A549 (cell line): ENCODE results near the gene TBC1D1. TPM values are rescaled to one million over a fixed set of nuclear protein-coding genes. Genes with fewer than 3 reads are reported as not detected.

Experiments used
- ATAC-seq, 2 experiments: fragments of 200-7000 bp in 1 of 2; fragments of >200 bp in 1 of 2; cut with Nextera tagmentation in 1 of 2; cut with Tn5 transposase in 1 of 2; 3 replicates each; pipeline versions ENCODE4 v1.8.0 to v1.9.1; 2018 to 2020; ENCODE audit warnings: mild to moderate bottlenecking in 1 of 2, moderate library complexity in 1 of 2
- CTCF ChIA-PET: fragments of 300-600 bp; sonication (Branson Sonifier 250); formaldehyde crosslinking; extraction: SDS; loops from one replicate; lab custom pipeline; 2021; ENCODE audit warnings: antibody characterized with exemption, inconsistent platforms; lab: Yijun Ruan, JAX
- POLR2A ChIA-PET: fragments of 350-600 bp; formaldehyde crosslinking; extraction: SDS; loops from one replicate; lab custom pipeline; 2021; ENCODE audit warnings: antibody characterized with exemption, inconsistent platforms; lab: Yijun Ruan, JAX
- DNase-seq, 2 experiments: peaks; one replicate each; pipeline versions ENCODE4 v3.0.0 to v3.0.0-alpha.2; 2011 to 2016; ENCODE audit warnings: low read depth in 1 of 2, low spot score in 1 of 2
- FAIRE-seq: peaks from 2 replicates; lab custom pipeline; 2011; peaks lifted over from hg19 to GRCh38; lab: Jason Lieb, UNC
- H3K27ac ChIP-seq, 2 experiments: fragments of >200 bp; sonication (Bioruptor Twin); formaldehyde crosslinking; 3 replicates each; pipeline ENCODE4 v1.5.1; 2016 to 2017
- H3K4me1 ChIP-seq: fragments of >200 bp; sonication (Bioruptor Twin); formaldehyde crosslinking; 3 replicates; pipeline ENCODE4 v1.6.1; 2016
- H3K4me2 ChIP-seq: fragments of >200 bp; sonication (Bioruptor Twin); formaldehyde crosslinking; 3 replicates; pipeline ENCODE4 v1.6.1; 2016
- H3K4me3 ChIP-seq: fragments of >200 bp; sonication (Bioruptor Twin); formaldehyde crosslinking; 3 replicates; pipeline ENCODE4 v1.5.1; 2016
- H3K9me3 ChIP-seq: fragments of >200 bp; sonication (Bioruptor Twin); formaldehyde crosslinking; 3 replicates; pipeline ENCODE4 v1.6.1; 2016
- ATOH8 ChIP-seq: fragments of 250-450 bp; sonication (Bioruptor Pico); IDR thresholded peaks from 2 replicates; pipeline ENCODE4 v1.5.0; 2020; ENCODE audit warnings: low read depth, mild to moderate bottlenecking, moderate library complexity
- BCL3 ChIP-seq: fragments of >200 bp; sonication (Bioruptor Twin); formaldehyde crosslinking; IDR thresholded peaks from 3 replicates; pipeline ENCODE4 v1.6.1; 2016
- CBX2 ChIP-seq: fragments of 200-600 bp; sonication (generic); IDR thresholded peaks from 2 replicates; pipeline ENCODE4 v1.6.1; 2016; ENCODE audit warnings: low read depth, mild to moderate bottlenecking, borderline replicate concordance
- CBX8 ChIP-seq: fragments of 200-600 bp; sonication (generic); IDR thresholded peaks from 2 replicates; pipeline ENCODE4 v1.6.1; 2016
- CHD4 ChIP-seq: fragments of 200-600 bp; sonication (generic); IDR thresholded peaks from 2 replicates; pipeline ENCODE4 v1.6.1; 2016; ENCODE audit warnings: antibody characterized with exemption, mild to moderate bottlenecking, borderline replicate concordance
- CTCF ChIP-seq: fragments of >200 bp; sonication (Bioruptor Twin); formaldehyde crosslinking; IDR thresholded peaks from 3 replicates; pipeline ENCODE4 v1.5.1; 2016
- EHF ChIP-seq: fragments of 250-450 bp; sonication (Bioruptor Pico); IDR thresholded peaks from 2 replicates; pipeline ENCODE4 v1.5.0; 2020; ENCODE audit warnings: mild to moderate bottlenecking
- ESRRA ChIP-seq: fragments of 150-350 bp; IDR thresholded peaks from 2 replicates; pipeline ENCODE4 v1.6.1; 2014; ENCODE audit warnings: mild to moderate bottlenecking, low read length, borderline replicate concordance
- GATA3 ChIP-seq: IDR thresholded peaks from 2 replicates; pipeline ENCODE4 v1.6.1; 2012; ENCODE audit warnings: borderline replicate concordance
- HES2 ChIP-seq: fragments of >200 bp; sonication (Bioruptor Twin); formaldehyde crosslinking; IDR thresholded peaks from 2 replicates; pipeline ENCODE4 v1.6.1; 2016
- HEYL ChIP-seq: fragments of 250-450 bp; sonication (Bioruptor Pico); IDR thresholded peaks from 2 replicates; pipeline ENCODE4 v1.8.0; 2021; ENCODE audit warnings: mild to moderate bottlenecking, moderate library complexity
- HOXA7 ChIP-seq: fragments of 250-450 bp; sonication (Bioruptor Pico); IDR thresholded peaks from 2 replicates; pipeline ENCODE4 v1.5.0; 2020; ENCODE audit warnings: mild to moderate bottlenecking, moderate library complexity
- KDM1A ChIP-seq: fragments of 200-600 bp; sonication (generic); IDR thresholded peaks from 2 replicates; pipeline ENCODE4 v1.6.1; 2016; ENCODE audit warnings: low read depth, mild to moderate bottlenecking
- MAFK ChIP-seq: fragments of 450-650 bp; IDR thresholded peaks from 2 replicates; pipeline ENCODE4 v1.6.1; 2014; ENCODE audit not compliant: partially characterized antibody
- MAZ ChIP-seq: fragments of 150-350 bp; IDR thresholded peaks from 2 replicates; pipeline ENCODE4 v1.6.1; 2014; ENCODE audit warnings: antibody characterized with exemption, low read depth, low read length, borderline replicate concordance
- NFE2L2 ChIP-seq: fragments of 150-350 bp; conservative IDR thresholded peaks from 2 replicates; pipeline ENCODE4 v1.6.1; 2014; ENCODE audit warnings: low read length
- NR3C1 ChIP-seq: fragments of >200 bp; sonication (Bioruptor Twin); formaldehyde crosslinking; IDR thresholded peaks from 3 replicates; pipeline ENCODE4 v1.6.1; 2017
- POLR2A ChIP-seq: IDR thresholded peaks from 2 replicates; pipeline ENCODE4 v1.6.1; 2012; ENCODE audit warnings: mild to moderate bottlenecking, low read length
- POLR2AphosphoS2 ChIP-seq: conservative IDR thresholded peaks from 2 replicates; pipeline ENCODE4 v1.6.1; 2012; ENCODE audit warnings: low read length, improper control_type of control experiment, inconsistent platforms
- REST ChIP-seq: fragments of 200-600 bp; sonication (generic); IDR thresholded peaks from 2 replicates; pipeline ENCODE4 v1.6.1; 2016; ENCODE audit warnings: antibody characterized with exemption, mild to moderate bottlenecking, moderate library complexity
- RFX5 ChIP-seq: fragments of 450-650 bp; IDR thresholded peaks from 2 replicates; pipeline ENCODE4 v1.7.1; 2014; ENCODE audit warnings: antibody characterized with exemption, mild to moderate bottlenecking, moderate library complexity
- TP53 ChIP-seq: fragments of 250-450 bp; sonication (Bioruptor Pico); IDR thresholded peaks from 2 replicates; pipeline ENCODE4 v1.5.0; 2021; ENCODE audit warnings: mild to moderate bottlenecking, moderate library complexity
- USF2 ChIP-seq: fragments of 450-650 bp; IDR thresholded peaks from 2 replicates; pipeline ENCODE4 v1.6.1; 2014; ENCODE audit warnings: antibody characterized with exemption
- ZFP36 ChIP-seq: fragments of 450-650 bp; IDR thresholded peaks from 2 replicates; pipeline ENCODE4 v1.6.1; 2014; ENCODE audit warnings: borderline replicate concordance; ENCODE audit not compliant: partially characterized antibody
- WGBS: methylation state at CpG from one replicate; pipeline ENCODE4 v1.1.6; 2017; ENCODE audit errors: missing lambda C conversion rate; 5-methylcytosine and 5-hydroxymethylcytosine counted together
- polyA plus RNA-seq, 4 experiments: library from polyadenylated mRNA; depleted of rRNA in 3 of 4; stranded (reverse); fragments of >200 nt; fragmentation: RNase III in 1 of 4; extraction: RNeasy Plus Mini Kit Qiagen cat#74134 plus additional on column Dnase treatment in 1 of 4; gene quantifications; 2 replicates in 3 of 4; 3 replicates in 1 of 4; pipeline ENCODE4 v1.2.3, GENCODE V29; 2011 to 2017

TBC1D1 gene
- polyA plus RNA-seq, 2 of the 4 experiments (the other 2 are of a cell fraction): 26.5 to 28.5 TPM

GRCh38 chr4:37905533-37906169 lies 14.8 kb downstream of the TBC1D1 start:
- TF ChIP-seq CHD4 (no peak), GATA3 (no peak), NR3C1 (no peak), RFX5 (no peak), HES2 (no peak), NFE2L2 (no peak), HEYL (CRISPR knock-in tag) (no peak), ESRRA (no peak), MAZ (no peak), REST (no peak), POLR2A (no peak), ATOH8 (CRISPR knock-in tag) (no peak), CBX8 (no peak), CBX2 (no peak), TP53 (CRISPR knock-in tag) (no peak)
- Histone ChIP-seq H3K9me3 (no peaks in the 10 kb centered on the region), H3K27ac (no peak overlapping the region), H3K4me3 (no peak overlapping the region), H3K4me1 (no peaks in the 10 kb centered on the region), H3K4me2 (no peak overlapping the region)
- POLR2A ChIA-PET: no interaction called here
- ATAC-seq (no peak), FAIRE-seq (no peak), DNase-seq (no peak)
- 29% methylated on average over 7 of the region's 7 CpGs for WGBS
- CTCF ChIA-PET: no interaction called here

- CTCF ChIA-PET: no interaction called here
- FAIRE-seq (no peak), ATAC-seq (no peak), DNase-seq (no peak)
- Histone ChIP-seq H3K4me1 (no peaks in the 10 kb centered on the region), H3K9me3 (no peaks in the 10 kb centered on the region), H3K27ac (no peak overlapping the region), H3K4me3 (no peak overlapping the region)
- POLR2A ChIA-PET: no interaction called here
- WGBS: 57% methylated on average over 21 of the region's 21 CpGs
- no peak for TF ChIP-seq POLR2AphosphoS2
- no peak for TF ChIP-seq GATA3
- TF ChIP-seq CTCF: no peak
- no peak for TF ChIP-seq USF2
- no peak for TF ChIP-seq MAFK
- no peak for TF ChIP-seq KDM1A
- no peak for TF ChIP-seq ZFP36
- TF ChIP-seq BCL3: no peak
- TF ChIP-seq EHF (CRISPR knock-in tag): no peak
- TF ChIP-seq HOXA7 (CRISPR knock-in tag): no peak
- TF ChIP-seq, all 56 proteins: peak for 0
- no peak overlapping the region for H3K4me2 ChIP-seq
Measured at GRCh38 chr4:37908488-37909331, 17.8 kb downstream of the TBC1D1 start.
